HG02870 (cell line): ENCODE results near the gene HSP90B1.

ENCODE experiments used
- ATAC-seq: cut with Tn5 transposase; IDR thresholded peaks from one replicate; pipeline ENCODE4 v1.9.1; 2021; ENCODE audit warnings: mild to moderate bottlenecking, moderate library complexity; ENCODE audit not compliant: unreplicated experiment

Gene HSP90B1

DNA sequence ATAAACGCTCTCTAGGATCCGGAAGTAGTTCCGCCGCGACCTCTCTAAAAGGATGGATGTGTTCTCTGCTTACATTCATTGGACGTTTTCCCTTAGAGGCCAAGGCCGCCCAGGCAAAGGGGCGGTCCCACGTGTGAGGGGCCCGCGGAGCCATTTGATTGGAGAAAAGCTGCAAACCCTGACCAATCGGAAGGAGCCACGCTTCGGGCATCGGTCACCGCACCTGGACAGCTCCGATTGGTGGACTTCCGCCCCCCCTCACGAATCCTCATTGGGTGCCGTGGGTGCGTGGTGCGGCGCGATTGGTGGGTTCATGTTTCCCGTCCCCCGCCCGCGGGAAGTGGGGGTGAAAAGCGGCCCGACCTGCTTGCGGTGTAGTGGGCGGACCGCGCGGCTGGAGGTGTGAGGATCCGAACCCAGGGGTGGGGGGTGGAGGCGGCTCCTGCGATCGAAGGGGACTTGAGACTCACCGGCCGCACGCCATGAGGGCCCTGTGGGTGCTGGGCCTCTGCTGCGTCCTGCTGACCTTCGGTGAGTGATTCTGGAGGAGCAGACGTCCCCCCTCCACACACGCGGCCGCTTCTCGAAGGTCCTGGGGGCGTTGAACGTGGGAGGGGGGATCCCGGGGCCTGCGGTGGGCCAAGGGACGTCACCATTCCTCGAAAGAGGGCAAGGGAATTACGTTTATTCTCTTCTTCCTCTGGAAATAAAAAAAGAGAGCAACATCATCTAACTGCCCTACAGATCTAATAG is at the start of gene HSP90B1:
HSP90B1 (plus strand) TSS at position 377 of the 753 bp plus-strand sequence; CDS start at position 483, 106 bp downstream.
- peak; percentile 56 for ATAC-seq

DNA sequence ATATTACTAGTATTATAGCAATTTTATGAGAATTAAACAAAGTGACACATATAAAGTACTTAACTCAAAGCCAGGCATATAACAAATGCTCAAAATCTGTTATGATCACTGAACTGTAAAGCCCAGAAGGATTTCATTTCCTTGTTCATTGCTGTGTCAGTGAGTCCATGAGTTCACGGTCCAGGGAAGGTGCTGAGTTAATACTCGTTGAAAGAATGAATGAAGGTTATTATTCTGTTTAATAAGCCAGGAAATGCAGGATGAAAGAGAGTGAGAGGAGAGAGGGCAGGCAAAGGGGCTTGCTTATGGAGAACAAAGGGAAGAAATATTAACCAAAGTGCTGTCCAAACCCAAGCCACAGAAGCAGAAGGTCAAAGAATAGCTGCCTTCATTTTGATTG is 48.9 kb upstream of the HSP90B1 start:
- no peak for ATAC-seq

DNA sequence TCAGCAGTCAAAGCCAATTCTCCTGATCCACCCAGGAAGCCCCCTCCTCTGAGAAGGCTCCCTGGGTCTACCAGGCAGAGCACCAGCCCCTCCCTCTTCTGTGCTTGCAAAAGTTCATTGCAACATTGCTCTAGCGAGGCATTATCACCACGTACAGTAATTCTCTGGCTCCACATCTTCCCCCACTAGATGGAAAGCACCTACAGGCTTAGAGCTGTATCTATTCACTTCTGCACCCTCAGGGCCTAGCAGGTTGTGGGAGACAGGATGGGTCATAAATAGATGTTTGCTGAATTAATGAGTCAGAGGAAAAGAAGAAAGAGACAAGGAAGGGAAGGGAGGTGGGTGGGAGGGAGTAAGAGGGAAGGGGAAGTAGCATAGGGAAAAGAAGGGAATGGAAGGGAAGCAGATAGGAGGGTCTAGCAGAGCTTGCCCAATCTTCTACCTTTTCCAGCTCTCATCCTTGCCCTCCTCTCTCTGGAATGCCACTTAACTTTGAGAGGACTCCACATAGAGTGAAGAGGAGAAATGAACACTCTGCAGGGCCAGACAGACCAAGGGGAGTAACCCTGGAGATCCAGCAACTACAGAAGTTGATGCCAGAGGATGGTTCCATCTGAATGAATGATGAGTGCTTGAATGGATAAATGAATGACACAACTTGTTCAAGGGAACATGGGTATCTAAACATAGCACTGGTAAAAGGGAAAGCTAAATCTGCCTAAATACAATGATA is 47.2 kb upstream of the HSP90B1 start:
- no peak for ATAC-seq

DNA sequence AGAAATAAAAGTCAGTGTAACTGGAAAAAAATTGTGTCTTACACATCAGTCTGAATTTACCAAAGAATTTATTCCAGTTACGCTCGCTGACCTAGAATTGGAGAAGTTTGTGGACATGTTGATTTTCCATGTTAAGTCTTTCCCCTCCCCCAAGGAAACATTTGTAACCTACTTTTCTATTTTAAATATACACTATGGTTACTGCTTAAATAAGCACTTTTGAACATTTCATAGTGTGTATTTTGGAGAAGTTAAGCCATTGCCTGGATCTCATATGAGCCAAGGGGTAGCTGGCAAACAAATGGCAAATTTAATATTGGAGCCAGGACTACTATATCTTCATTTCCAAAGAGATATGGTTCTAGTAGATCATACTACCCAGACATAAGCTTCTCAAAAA is 46.3 kb upstream of the HSP90B1 start:
- no peak for ATAC-seq

DNA sequence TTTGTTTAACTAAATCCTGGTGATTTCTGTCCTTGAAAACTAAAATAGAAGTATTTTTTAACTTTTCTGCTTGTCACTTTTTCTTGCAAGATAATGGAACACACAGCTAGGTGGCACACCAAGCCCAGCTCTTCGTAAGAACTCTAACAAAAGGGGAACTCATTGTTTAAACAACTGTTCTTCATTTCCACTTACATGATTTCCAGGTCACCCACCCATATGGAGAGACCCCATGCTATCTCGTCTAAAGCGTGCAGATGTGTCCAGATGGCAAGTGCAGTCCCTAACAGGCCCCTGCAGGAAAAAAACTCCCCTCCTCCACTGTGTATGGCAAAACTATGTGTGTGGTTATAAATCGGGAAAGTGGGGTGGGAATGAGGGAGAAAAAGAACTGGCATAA is 45.9 kb upstream of the HSP90B1 start:
- no peak for ATAC-seq

DNA sequence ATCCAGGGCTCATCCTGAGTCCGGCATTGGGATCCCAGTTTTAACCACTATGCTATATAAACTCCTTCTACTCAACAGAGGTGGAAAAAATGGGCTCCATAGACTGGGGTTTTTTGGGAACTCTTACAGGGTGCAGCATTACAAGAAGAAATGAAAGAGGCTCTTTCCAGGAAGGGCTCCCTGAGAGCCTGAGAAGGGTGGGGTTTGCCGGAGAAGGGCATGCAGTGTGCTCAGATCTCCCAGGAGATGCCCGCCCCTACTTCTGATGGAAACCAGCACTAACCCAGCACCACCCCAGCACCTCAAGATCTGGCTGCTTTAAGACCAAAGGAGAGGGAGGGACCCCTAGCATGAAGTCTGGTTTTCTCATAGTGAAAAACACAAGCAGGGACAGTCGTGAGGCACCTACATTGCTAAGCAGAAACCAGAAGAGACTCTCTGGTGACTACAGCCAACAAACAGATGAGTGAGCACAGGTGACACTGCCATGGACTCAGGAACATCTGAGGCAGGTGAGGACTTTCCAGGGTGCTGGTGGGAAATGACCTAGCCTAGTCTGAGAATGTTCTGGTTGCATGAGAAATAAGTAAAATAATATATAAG is 43.9 kb upstream of the HSP90B1 start:
- no peak for ATAC-seq

DNA sequence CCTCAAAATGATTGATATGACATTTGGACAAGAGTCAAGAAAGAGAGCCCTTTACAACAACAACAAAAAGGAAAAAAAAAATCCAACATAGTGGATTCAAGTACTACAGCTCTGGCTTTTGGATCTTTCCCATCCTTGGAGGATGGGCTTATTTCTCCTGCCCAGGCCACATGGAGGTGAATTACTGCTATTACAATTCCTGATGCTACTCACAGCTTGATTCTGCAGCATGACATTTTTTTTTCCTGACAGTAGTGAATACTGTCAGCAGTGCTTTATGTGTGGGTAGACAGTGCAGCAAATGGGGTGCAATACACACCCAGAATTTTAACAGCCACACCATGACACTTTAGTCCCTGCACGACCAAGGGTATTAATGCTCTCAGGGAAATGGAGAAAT is 42.5 kb upstream of the HSP90B1 start:
- no peak for ATAC-seq

DNA sequence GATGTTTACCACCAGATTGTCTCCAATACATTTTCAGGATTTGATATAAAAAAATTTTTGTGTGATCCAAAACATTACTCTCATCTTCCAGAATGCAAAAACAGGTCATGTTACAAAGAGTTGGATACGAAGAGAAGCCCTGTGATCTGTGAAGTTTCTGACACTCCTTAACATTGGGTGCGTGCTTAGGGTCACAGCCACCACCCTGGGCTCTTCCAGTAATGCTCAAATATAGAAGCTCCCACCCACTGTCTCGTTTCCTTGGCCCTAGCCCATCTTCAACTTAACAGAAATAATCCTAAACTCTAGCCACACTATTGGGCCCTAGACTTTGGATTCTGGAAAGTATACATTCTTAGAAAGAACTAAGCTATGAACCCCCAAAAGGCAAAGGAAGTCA is 32.9 kb upstream of the HSP90B1 start:
- no peak for ATAC-seq

DNA sequence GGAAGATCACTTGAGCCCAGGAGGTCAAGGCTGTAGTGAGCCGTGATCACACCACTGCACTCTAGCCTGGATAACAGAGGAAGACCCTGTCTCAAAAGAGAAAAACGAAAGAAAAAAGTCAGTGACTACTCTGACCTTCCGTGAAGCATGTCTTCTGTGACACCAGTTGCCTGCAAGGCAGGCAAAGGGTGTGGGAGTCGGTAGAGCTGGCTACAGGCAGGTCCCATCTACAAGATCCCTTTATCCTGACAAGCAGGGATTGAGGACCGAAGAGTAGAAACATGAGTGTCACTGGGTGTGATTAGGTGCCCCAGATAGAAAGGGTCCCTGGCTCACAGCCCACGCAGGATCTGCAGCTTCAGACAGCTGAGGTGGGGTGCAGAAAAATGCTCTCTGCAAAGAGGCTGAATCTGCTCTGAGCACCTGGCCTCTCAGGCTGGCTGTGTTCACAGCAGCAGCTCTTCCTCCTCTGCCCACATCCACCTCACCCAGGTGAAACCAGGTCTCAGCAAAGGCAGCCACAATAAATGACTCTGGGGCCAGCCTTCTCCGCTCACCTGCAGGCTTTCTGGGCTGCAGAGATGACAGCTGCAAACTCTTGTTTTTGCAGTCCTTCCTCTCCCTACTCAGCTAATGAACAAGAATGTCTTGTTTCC is 28.6 kb upstream of the HSP90B1 start:
- ATAC-seq: no peak

DNA sequence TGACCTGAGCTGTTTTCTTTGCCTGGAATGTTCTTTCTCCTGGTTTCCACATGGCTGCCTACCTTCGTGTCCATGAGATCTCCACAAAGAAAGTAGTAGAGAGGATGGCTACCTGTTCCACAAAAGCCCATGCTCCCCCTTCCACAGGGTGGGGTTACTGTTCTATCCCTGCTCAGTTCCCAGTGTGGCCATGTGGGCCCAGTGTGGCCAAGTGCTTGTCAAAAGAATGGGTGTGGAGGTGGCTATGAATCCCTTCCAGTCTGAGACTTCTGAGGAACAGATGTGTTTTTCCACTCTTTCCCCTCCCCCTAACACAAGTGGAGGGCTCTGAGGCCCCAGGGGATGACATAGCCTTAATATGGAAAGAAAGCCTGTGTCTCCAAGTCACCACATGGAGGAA is 26.2 kb upstream of the HSP90B1 start:
- no peak for ATAC-seq

DNA sequence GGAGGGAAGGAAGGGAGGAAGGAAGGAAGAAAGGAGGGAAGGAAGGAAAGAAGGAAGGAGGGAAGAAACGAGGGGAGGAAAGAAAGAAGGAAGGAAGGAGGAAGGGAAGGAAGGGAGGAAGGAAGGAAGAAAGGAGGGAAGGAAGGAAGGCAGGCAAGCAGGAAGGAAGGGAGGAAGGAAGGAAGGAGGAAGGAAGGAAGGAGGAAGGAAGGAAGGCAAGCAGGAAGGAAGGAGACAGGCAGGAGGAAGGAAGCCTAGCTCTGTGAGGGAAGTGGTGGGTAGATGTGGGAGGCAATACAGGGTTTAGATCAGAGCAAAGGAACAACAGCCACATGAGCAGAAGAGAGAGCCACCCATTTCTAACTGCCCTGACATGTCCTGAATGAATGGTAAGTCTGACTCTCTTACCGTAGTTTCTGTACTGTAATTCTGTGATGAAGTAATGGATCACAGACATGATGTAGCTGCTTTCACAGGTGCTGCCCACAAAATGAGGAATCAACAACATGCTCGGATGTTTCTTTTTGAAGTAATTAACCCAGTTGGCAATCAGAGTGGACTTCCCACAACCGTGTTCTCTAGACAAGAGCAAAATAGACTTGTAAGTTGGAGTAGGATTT is 24.4 kb upstream of the HSP90B1 start:
- no peak for ATAC-seq

DNA sequence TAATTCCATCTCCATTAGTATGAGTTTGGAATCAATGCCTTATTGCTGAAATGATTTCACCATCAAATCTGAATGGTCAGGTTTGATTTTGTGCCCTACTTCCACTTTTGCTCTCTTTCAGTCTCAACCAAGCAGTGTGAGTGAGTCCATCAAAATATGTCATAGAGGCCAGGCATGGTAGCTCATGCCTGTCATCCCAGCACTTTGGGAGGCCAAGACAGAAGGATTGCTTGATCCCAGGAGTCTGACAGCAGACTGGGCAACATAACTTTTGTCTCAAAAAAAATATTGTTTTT is 22.0 kb upstream of the HSP90B1 start:
- no peak for ATAC-seq

DNA sequence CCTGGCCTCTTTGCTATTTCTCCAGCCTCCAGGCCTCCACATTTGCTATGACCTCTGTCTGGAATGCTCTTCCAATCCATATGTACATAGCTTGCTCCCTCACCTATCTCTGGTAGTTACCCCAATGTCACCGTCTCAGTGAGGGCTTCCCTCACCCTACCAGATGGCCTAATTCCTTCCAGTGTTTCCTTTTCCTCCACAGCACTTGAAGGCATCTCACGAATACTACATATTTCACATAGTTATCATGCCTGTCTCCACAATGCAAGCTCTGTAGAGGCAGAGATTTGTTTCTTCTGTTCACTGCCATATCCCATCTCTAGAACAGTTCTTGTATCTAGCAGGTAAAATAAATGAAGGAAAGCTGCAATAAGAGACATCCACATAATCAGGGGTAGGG is 21.3 kb upstream of the HSP90B1 start:
- no peak for ATAC-seq

DNA sequence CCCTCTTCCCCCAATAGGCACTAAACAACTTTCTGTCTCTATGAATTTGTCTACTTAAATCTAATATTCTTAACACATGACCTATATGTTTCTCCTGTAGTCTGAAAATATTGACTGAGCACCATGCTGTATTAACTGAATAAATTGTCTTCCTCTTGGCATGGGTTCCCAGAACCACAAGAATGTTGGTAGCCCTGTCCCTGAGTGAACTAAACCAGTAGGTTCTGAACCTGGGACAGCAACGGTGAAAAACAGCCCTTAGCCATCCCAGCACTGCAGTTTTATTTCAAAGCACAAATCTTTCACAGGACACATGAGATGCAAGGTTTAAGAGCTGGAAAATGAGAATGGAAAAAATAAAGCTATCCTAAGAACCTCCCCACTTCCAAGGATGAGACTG is 20.4 kb upstream of the HSP90B1 start:
- ATAC-seq: no peak

DNA sequence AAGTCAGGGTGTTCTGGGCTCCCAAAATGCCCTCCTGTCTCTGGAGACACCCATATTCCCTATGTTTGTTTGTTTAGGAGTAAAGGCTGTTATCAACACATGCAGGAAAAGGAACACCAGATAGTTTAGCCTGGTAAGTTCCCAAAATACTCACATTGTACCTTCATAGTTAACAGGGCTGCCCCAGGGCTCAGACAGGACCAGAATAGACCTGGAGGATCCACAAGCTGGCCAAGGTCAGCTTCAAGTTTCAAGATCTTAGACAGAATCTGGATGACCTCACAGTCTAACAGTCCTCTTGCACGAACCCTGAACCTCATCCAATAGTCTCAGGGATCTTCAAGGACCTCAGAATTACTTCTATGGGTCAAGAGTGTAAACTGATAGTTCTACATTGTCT is 18.1 kb upstream of the HSP90B1 start:
- ATAC-seq: no peak

DNA sequence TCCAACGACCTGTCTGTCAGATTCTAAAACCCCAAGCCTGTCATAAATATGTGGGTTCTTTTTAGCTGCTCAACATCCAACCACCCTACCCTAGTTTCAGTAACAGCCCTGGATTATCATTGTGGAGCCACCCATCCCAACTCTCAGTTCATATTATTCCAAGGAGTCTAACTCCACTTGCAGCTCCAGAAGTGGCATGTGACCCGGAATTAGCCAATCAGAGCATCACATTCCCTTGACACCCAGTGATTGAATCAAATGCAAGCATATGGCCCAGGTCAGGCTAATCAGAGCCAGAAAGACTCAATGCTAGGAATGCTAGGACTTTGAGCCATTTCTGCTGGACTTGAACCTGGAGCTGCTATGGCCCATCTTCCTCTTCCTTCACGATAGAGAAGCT is 17.1 kb upstream of the HSP90B1 start:
- ATAC-seq: no peak

DNA sequence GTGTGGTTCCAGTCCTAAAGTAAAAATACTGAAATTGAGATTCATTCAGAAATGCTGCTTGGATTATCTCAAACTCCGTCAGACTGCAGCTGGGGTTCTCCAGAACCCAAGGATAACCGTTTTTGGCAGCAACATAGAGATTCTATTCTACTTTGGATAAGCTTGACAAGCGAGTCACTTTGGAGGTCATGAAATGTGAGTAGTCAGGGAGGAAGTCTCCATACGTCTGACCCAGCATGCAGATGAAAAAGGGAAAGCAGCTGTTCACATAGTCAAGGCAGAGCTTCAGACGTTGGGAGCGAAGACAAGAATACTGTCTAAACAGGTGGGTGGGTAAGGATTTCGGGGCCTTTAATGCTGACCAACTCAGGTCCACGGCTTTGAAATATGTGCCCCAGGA is 14.9 kb upstream of the HSP90B1 start:
- no peak for ATAC-seq

DNA sequence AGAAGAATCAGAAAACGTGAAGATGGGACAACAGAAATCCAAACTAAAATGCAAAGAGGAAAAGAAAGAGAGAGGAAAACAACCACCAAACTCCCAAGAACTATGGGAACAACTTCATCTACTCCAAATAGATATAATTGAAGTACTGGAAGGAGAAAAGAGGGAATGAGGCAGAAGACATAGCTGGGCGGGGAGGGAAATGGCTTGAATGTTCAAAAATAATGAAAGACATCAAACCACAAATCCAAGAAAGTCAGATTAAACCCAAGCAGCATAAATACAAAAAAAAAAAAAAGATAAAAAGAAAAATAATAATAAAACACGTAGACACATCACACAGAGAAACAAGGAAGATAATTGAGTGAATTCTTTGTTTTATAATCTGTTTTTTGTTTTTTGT is 12.3 kb upstream of the HSP90B1 start:
- ATAC-seq: no peak

DNA sequence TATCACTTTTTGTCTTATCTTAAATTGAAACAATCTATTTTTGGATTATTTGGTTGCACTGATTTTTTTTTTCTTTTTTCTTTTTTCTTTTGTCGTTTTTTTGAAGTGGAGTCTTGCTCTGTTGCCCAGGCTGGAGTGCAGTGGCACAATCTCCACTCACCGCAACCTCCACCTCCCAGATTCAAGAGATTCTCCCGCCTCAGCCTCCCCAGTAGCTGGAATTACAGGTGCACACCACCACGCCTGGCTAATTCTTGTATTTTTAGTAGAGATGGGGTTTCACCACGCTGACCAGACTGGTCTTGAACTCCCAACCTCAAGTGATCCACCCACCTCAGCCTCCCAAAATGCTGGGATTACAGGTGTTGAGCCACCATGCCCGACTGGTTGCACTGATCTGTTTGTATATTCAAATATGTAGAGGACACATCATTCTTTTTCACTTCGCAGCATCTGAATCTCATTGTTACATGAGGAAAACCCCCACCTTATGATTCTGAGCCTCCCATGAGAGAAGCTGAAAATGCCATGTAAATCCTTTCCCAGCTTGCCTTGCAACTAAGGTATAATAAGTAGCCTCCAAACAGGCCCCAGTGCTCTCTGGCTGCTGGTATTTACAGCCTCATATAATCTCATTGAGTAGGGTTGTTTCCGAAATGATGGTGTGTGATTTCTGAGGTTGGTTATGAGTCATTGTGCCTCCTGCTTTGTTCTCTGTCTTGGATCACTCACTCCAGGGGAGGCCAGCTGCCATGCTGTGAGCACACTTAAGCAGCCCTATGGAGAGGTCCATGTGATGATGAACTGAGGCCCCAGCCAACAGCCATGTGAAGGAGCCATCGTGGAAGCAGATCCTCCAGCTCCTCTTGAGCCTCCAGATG is 5.2 kb upstream of the HSP90B1 start:
- ATAC-seq: peak; percentile 40

DNA sequence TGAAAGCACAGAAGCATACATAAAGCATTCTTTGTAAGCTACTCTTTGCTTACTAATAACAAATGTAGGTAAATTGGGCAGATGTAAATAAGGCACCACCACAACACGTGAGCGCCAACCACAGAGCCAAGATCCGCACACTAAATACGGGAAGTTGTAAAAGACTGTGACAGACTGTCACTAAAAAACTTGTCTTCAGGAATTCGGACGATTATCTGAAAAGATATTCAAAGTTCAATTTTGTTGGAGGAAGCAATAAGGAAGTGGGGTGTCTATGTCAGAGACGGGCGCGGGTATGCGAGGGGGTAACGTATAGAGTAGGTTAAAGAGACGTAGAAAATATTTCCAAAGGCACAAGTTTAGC is 1.5 kb upstream of the HSP90B1 start:
- no peak for ATAC-seq
